Ishikawa (cell line): ENCODE measurements around the gene ELP4.

Source experiments
- EGR1 ChIP-seq: IDR thresholded peaks from 2 replicates; pipeline ENCODE4 v1.6.1; 2012
- EP300 ChIP-seq: IDR thresholded peaks from 2 replicates; pipeline ENCODE4 v1.6.1; 2012; ENCODE audit warnings: borderline replicate concordance
- FOXM1 ChIP-seq: IDR thresholded peaks from 2 replicates; pipeline ENCODE4 v1.6.1; 2012; ENCODE audit warnings: low read depth, borderline replicate concordance
- RAD21 ChIP-seq: IDR thresholded peaks from 2 replicates; pipeline ENCODE4 v1.6.1; 2012; ENCODE audit warnings: low read depth
- TAF1 ChIP-seq: IDR thresholded peaks from 2 replicates; pipeline ENCODE4 v1.6.1; 2012; ENCODE audit warnings: low read depth, mild to moderate bottlenecking
- TCF12 ChIP-seq: IDR thresholded peaks from 2 replicates; pipeline ENCODE4 v1.6.1; 2012; ENCODE audit warnings: low read depth
- TEAD4 ChIP-seq: IDR thresholded peaks from 2 replicates; pipeline ENCODE4 v1.6.1; 2012
- YY1 ChIP-seq: IDR thresholded peaks from 2 replicates; pipeline ENCODE4 v1.6.1; 2012; ENCODE audit warnings: low read depth
- TF ChIP-seq, protein P1 (sequence below): IDR thresholded peaks from 2 replicates; pipeline ENCODE4 v1.6.1; 2012; ENCODE audit warnings: low read depth, mild to moderate bottlenecking

DNA sequence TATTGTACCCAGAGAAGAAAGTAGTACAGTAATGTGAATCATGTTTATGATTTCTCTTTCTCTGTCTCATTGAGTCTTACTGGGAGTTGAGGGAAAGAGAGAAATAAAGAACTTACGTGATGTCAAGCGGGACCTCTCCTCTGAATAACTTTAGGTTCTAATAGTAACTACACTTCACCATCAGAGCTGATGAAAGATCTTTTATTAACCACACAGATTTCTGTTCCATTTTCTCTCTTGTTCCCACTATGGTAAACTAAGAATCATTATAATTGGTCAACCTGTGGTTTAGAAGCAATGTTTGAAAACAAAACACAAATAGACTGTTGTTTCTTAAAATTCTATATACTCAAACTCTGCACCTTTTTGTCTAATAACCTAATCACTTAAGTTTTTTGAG is 142.3 kb downstream of the ELP4 start:
- TF ChIP-seq YY1 (no peak), TAF1 (no peak), EGR1 (no peak), TCF12 (no peak), RAD21 (no peak), EP300 (no peak), FOXM1 (no peak), TEAD4 (no peak)
- TF ChIP-seq, protein P1, sequence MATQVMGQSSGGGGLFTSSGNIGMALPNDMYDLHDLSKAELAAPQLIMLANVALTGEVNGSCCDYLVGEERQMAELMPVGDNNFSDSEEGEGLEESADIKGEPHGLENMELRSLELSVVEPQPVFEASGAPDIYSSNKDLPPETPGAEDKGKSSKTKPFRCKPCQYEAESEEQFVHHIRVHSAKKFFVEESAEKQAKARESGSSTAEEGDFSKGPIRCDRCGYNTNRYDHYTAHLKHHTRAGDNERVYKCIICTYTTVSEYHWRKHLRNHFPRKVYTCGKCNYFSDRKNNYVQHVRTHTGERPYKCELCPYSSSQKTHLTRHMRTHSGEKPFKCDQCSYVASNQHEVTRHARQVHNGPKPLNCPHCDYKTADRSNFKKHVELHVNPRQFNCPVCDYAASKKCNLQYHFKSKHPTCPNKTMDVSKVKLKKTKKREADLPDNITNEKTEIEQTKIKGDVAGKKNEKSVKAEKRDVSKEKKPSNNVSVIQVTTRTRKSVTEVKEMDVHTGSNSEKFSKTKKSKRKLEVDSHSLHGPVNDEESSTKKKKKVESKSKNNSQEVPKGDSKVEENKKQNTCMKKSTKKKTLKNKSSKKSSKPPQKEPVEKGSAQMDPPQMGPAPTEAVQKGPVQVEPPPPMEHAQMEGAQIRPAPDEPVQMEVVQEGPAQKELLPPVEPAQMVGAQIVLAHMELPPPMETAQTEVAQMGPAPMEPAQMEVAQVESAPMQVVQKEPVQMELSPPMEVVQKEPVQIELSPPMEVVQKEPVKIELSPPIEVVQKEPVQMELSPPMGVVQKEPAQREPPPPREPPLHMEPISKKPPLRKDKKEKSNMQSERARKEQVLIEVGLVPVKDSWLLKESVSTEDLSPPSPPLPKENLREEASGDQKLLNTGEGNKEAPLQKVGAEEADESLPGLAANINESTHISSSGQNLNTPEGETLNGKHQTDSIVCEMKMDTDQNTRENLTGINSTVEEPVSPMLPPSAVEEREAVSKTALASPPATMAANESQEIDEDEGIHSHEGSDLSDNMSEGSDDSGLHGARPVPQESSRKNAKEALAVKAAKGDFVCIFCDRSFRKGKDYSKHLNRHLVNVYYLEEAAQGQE: no peak
